CD8-positive, alpha-beta memory T cell (primary cell): Measurements from ENCODE around the gene ZNF318. TPM values are rescaled to one million over a fixed set of nuclear protein-coding genes. Genes with fewer than 3 reads are reported as not detected.

Experiments used
- CTCF ChIA-PET: fragments of 350-600 bp; sonication (Branson Sonifier 250); formaldehyde crosslinking; loops from one replicate; lab custom pipeline; 2021; ENCODE audit warnings: antibody characterized with exemption; lab: Charles Lee
- POLR2A ChIA-PET: fragments of 350-600 bp; sonication (Branson Sonifier 250); formaldehyde crosslinking; loops from one replicate; lab custom pipeline; 2021; ENCODE audit warnings: antibody characterized with exemption; lab: Charles Lee
- DNase-seq, 5 donors: peaks; one replicate each; pipeline versions ENCODE4 v3.0.0 to v3.0.0-alpha.2; 2020 to 2022; ENCODE audit warnings: mixed read lengths in 1 of 5
- H3K27ac ChIP-seq: one replicate; pipeline ENCODE4 v1.7.0; 2013; ENCODE audit warnings: low read depth, mild to moderate bottlenecking, low read length, moderate library complexity
- H3K27me3 ChIP-seq: 2 replicates; pipeline ENCODE4 v1.7.0; 2013; ENCODE audit warnings: low read length, mild to moderate bottlenecking; ENCODE audit not compliant: insufficient read depth, poor library complexity, severe bottlenecking
- H3K36me3 ChIP-seq: 2 replicates; pipeline ENCODE4 v1.7.0; 2013; ENCODE audit warnings: mild to moderate bottlenecking, low read length, moderate library complexity; ENCODE audit not compliant: insufficient read depth
- H3K4me1 ChIP-seq: 2 replicates; pipeline ENCODE4 v1.7.0; 2013; ENCODE audit warnings: mild to moderate bottlenecking, low read length, moderate library complexity; ENCODE audit not compliant: insufficient read depth
- H3K4me3 ChIP-seq: 2 replicates; pipeline ENCODE4 v1.7.0; 2013; ENCODE audit warnings: mild to moderate bottlenecking, low read length
- H3K9me3 ChIP-seq: 2 replicates; pipeline ENCODE4 v1.7.0; 2013; ENCODE audit warnings: mild to moderate bottlenecking, low read length
- H3K27ac Mint-ChIP-seq, 8 donors: one replicate each; pipeline ENCODE4 v1.8.0; 2020 to 2021; ENCODE audit warnings: mixed read lengths in 8 of 8, mild to moderate bottlenecking in 6 of 8, inconsistent platforms in 3 of 8, moderate library complexity in 3 of 8
- H3K27me3 Mint-ChIP-seq, 2 donors: one replicate each; pipeline ENCODE4 v1.8.0; 2020 to 2021; ENCODE audit warnings: mixed read lengths in 2 of 2, mild to moderate bottlenecking in 1 of 2, moderate library complexity in 1 of 2
- H3K36me3 Mint-ChIP-seq, 3 donors: one replicate each; pipeline ENCODE4 v1.8.0; 2020 to 2021; ENCODE audit warnings: mixed read lengths in 3 of 3, inconsistent platforms in 1 of 3, mild to moderate bottlenecking in 1 of 3
- H3K4me1 Mint-ChIP-seq, 3 donors: one replicate each; pipeline ENCODE4 v1.8.0; 2020 to 2021; ENCODE audit warnings: mixed read lengths in 3 of 3, inconsistent platforms in 1 of 3, mild to moderate bottlenecking in 1 of 3
- H3K4me3 Mint-ChIP-seq, 7 donors: one replicate each; pipeline ENCODE4 v1.8.0; 2020 to 2021; ENCODE audit warnings: mixed read lengths in 7 of 7, mild to moderate bottlenecking in 6 of 7, moderate library complexity in 4 of 7, inconsistent platforms in 2 of 7
- H3K9me3 Mint-ChIP-seq, 5 donors: one replicate each; pipeline ENCODE4 v1.8.0; 2020 to 2022; ENCODE audit warnings: mixed read lengths in 5 of 5, mild to moderate bottlenecking in 3 of 5, moderate library complexity in 2 of 5, inconsistent platforms in 1 of 5
- polyA plus RNA-seq: library from polyadenylated mRNA; unstranded; fragments of 300-500 nt; fragmentation: Illumina TruSeq; gene quantifications from one replicate; pipeline ENCODE4 v1.2.3, GENCODE V29; 2021
- total RNA-seq, 2 experiments: library from RNA; stranded (reverse); gene quantifications; one replicate each; pipeline ENCODE4 v1.2.3, GENCODE V29; 2021

The ZNF318 gene
- total and polyA plus RNA-seq, 3 experiments from 2014 or later, result 6.4 to 12.0 (median 11.8) TPM

GRCh38 chr6:43297644-43298564 is 71.5 kb downstream of the ZNF318 start, which contains the start of gene SLC22A7:
Gene SLC22A7 (plus strand): TSS chr6:43298260. CDS start chr6:43298359, 99 bp downstream.
- Mint-ChIP-seq H3K9me3 (no peaks in the 10 kb centered on the region), H3K27ac (peak within 1 kb of the TSS in 1 of 8 donors; percentile 51), H3K4me1 (no peaks in the 10 kb centered on the region), H3K36me3 (no peaks in the 10 kb centered on the region), H3K27me3 (peaks cover 14 to 44% of the 10 kb centered on the region in 2 donors), H3K4me3 (no peak within 1 kb of the TSS)
- Histone ChIP-seq H3K27me3 (peaks cover 5% of the 10 kb centered on the region), H3K4me3 (no peak within 1 kb of the TSS), H3K9me3 (no peaks in the 10 kb centered on the region), H3K36me3 (no peaks in the 10 kb centered on the region), H3K4me1 (no peaks in the 10 kb centered on the region), H3K27ac (no peak within 1 kb of the TSS)
- CTCF ChIA-PET, result interaction anchor here (1.2 to 1.4 kb wide), 2 partner anchors 11 to 34 kb away, joined by 3 to 4 read pairs; partner anchors contain the start of gene CRIP3
- DNase-seq, result no peak
- POLR2A ChIA-PET, result no interaction called here

- no peaks in the 10 kb centered on the region for H3K9me3 Mint-ChIP-seq
- H3K27ac Mint-ChIP-seq, result no peak overlapping the region
- H3K27me3 Mint-ChIP-seq, result peaks cover 14 to 43% of the 10 kb centered on the region in 2 donors
- no peaks in the 10 kb centered on the region for H3K4me1 Mint-ChIP-seq
- peaks cover 5% of the 10 kb centered on the region for H3K27me3 ChIP-seq
- no peak overlapping the region for H3K4me3 ChIP-seq
- no peaks in the 10 kb centered on the region for H3K4me1 ChIP-seq
- no peaks in the 10 kb centered on the region for H3K36me3 ChIP-seq
- POLR2A ChIA-PET, result no interaction called here
- H3K27ac ChIP-seq, result no peak overlapping the region
- H3K9me3 ChIP-seq, result no peaks in the 10 kb centered on the region
- H3K4me3 Mint-ChIP-seq, result no peak overlapping the region
- DNase-seq, result no peak
- no peaks in the 10 kb centered on the region for H3K36me3 Mint-ChIP-seq
- CTCF ChIA-PET, result interaction anchor here (1.2 to 1.4 kb wide), 3 partner anchors 10 to 33 kb away, joined by 3 to 5 read pairs (median 4); partner anchors contain the start of gene CRIP3
These were observed 72.5 kb downstream of the ZNF318 start for GRCh38 chr6:43296780-43297497.

- POLR2A ChIA-PET, result no interaction called here
- H3K9me3 Mint-ChIP-seq, result no peaks in the 10 kb centered on the region
- H3K4me1 ChIP-seq, result no peaks in the 10 kb centered on the region
- no peaks in the 10 kb centered on the region for H3K36me3 Mint-ChIP-seq
- H3K27me3 ChIP-seq, result peaks cover 5% of the 10 kb centered on the region
- H3K9me3 ChIP-seq, result no peaks in the 10 kb centered on the region
- no peak for DNase-seq
- no peaks in the 10 kb centered on the region for H3K4me1 Mint-ChIP-seq
- H3K36me3 ChIP-seq, result no peaks in the 10 kb centered on the region
- H3K27ac Mint-ChIP-seq, result no peak overlapping the region
- peaks cover 14 to 34% of the 10 kb centered on the region in 2 donors for H3K27me3 Mint-ChIP-seq
- H3K27ac ChIP-seq, result no peak overlapping the region
- H3K4me3 ChIP-seq, result no peak overlapping the region
- no peak overlapping the region for H3K4me3 Mint-ChIP-seq
- CTCF ChIA-PET, result no interaction called here
These were observed 74.0 kb downstream of the ZNF318 start for GRCh38 chr6:43295456-43295855.

- Histone ChIP-seq H3K27ac (no peak overlapping the region), H3K27me3 (peaks cover 5% of the 10 kb centered on the region), H3K36me3 (no peaks in the 10 kb centered on the region), H3K4me3 (no peak overlapping the region), H3K9me3 (no peaks in the 10 kb centered on the region), H3K4me1 (no peaks in the 10 kb centered on the region)
- no peaks in the 10 kb centered on the region for H3K36me3 Mint-ChIP-seq
- peaks cover 12 to 25% of the 10 kb centered on the region in 2 donors for H3K27me3 Mint-ChIP-seq
- H3K27ac Mint-ChIP-seq, result no peak overlapping the region
- CTCF ChIA-PET, result no interaction called here
- no peak for DNase-seq
- H3K4me3 Mint-ChIP-seq, result no peak overlapping the region
- no peaks in the 10 kb centered on the region for H3K9me3 Mint-ChIP-seq
- POLR2A ChIA-PET, result no interaction called here
- H3K4me1 Mint-ChIP-seq, result no peaks in the 10 kb centered on the region
These were observed 74.9 kb downstream of the ZNF318 start for GRCh38 chr6:43294536-43294935.

- H3K4me3 Mint-ChIP-seq, result no peak overlapping the region
- no peaks in the 10 kb centered on the region for H3K4me1 Mint-ChIP-seq
- H3K27me3 Mint-ChIP-seq, result peaks cover 9 to 17% of the 10 kb centered on the region in 2 donors
- DNase-seq, result no peak
- H3K36me3 Mint-ChIP-seq, result no peaks in the 10 kb centered on the region
- CTCF ChIA-PET, result no interaction called here
- H3K9me3 Mint-ChIP-seq, result no peaks in the 10 kb centered on the region
- H3K9me3 ChIP-seq, result no peaks in the 10 kb centered on the region
- no peak overlapping the region for H3K4me3 ChIP-seq
- H3K27ac Mint-ChIP-seq, result no peak overlapping the region
- no peak overlapping the region for H3K27ac ChIP-seq
- no peaks in the 10 kb centered on the region for H3K4me1 ChIP-seq
- H3K27me3 ChIP-seq, result peaks cover under 1% of the 10 kb centered on the region
- H3K36me3 ChIP-seq, result no peaks in the 10 kb centered on the region
- POLR2A ChIA-PET, result no interaction called here
These were observed 75.7 kb downstream of the ZNF318 start for GRCh38 chr6:43293698-43294097.

- Histone ChIP-seq H3K4me3 (no peak overlapping the region), H3K27ac (no peak overlapping the region), H3K4me1 (no peaks in the 10 kb centered on the region), H3K9me3 (no peaks in the 10 kb centered on the region), H3K27me3 (no peaks in the 10 kb centered on the region), H3K36me3 (no peaks in the 10 kb centered on the region)
- DNase-seq, result no peak
- Mint-ChIP-seq H3K9me3 (no peaks in the 10 kb centered on the region), H3K27me3 (peaks cover 8 to 17% of the 10 kb centered on the region in 2 donors), H3K36me3 (no peaks in the 10 kb centered on the region), H3K4me3 (no peak overlapping the region), H3K27ac (no peak overlapping the region), H3K4me1 (no peaks in the 10 kb centered on the region)
- ChIA-PET POLR2A (no interaction called here), CTCF (no interaction called here)
These were observed 76.6 kb downstream of the ZNF318 start for GRCh38 chr6:43292763-43293318.

GRCh38 chr6:43292341-43292740 is 77.1 kb downstream of the ZNF318 start:
- H3K4me1 ChIP-seq, result no peaks in the 10 kb centered on the region
- Mint-ChIP-seq H3K27ac (no peak overlapping the region), H3K4me3 (no peak overlapping the region), H3K27me3 (peaks cover 4 to 17% of the 10 kb centered on the region in 2 donors), H3K9me3 (no peaks in the 10 kb centered on the region), H3K36me3 (no peaks in the 10 kb centered on the region), H3K4me1 (no peaks in the 10 kb centered on the region)
- H3K4me3 ChIP-seq, result no peak overlapping the region
- ChIA-PET CTCF (no interaction called here), POLR2A (interaction anchor here (0.7 kb wide), 2 partner anchors 23 to 91 kb away, joined by 3 to 4 read pairs; no protein-coding TSS in a partner anchor)
- no peaks in the 10 kb centered on the region for H3K9me3 ChIP-seq
- no peaks in the 10 kb centered on the region for H3K36me3 ChIP-seq
- DNase-seq, result no peak
- H3K27ac ChIP-seq, result no peak overlapping the region
- no peaks in the 10 kb centered on the region for H3K27me3 ChIP-seq
